ENCODE results near the gene MORF4L1. TPM values are rescaled to one million over a fixed set of nuclear protein-coding genes. Genes with fewer than 3 reads are reported as not detected.
"Not testable (repeated sequence)": the region's sequence is repeated elsewhere in the genome, so short reads cannot be mapped to it uniquely, and the experiment has no call there.

Gene MORF4L1
- total and polyA plus RNA-seq, 5 donors from 2014 or later: 271 to 402 (median 303) TPM

GRCh38 chr15:78889000-78889399 is 16.3 kb downstream of the MORF4L1 start:
- Histone ChIP-seq H3K9me3 (ENCODE audit: control insufficient read depth in 2 of 2, low read length in 2 of 2) (no peaks in the 10 kb centered on the region), H3K27ac (ENCODE audit: insufficient read depth, low read length, poor library complexity, severe bottlenecking) (no peak overlapping the region), H3K27me3 (ENCODE audit: control insufficient read depth, insufficient read depth, low read length) (no peaks in the 10 kb centered on the region), H3K4me1 (ENCODE audit: control insufficient read depth, insufficient read depth, low read length, poor library complexity, severe bottlenecking) (peaks cover 4% of the 10 kb centered on the region), H3K4me3 (ENCODE audit: low read depth, low read length) (no peak overlapping the region), H3K36me3 (ENCODE audit: control insufficient read depth, insufficient read depth, low read length) (peaks cover 96% of the 10 kb centered on the region)
- H3K4me3 Mint-ChIP-seq: no peak overlapping the region
- no peaks in the 10 kb centered on the region for H3K27me3 Mint-ChIP-seq
- H3K4me1 Mint-ChIP-seq: peaks cover 15 to 39% (median 24%) of the 10 kb centered on the region in 4 donors
- DNase-seq: no peak
- no peak overlapping the region for H3K27ac Mint-ChIP-seq
- ATAC-seq (ENCODE audit: low read depth in 2 of 2): no peak
- H3K9me3 Mint-ChIP-seq: no peaks in the 10 kb centered on the region
- peaks cover 55% of the 10 kb centered on the region for H3K36me3 Mint-ChIP-seq

- Histone ChIP-seq H3K9me3 (ENCODE audit: control insufficient read depth in 2 of 2, low read length in 2 of 2) (no peaks in the 10 kb centered on the region), H3K4me3 (ENCODE audit: low read depth, low read length) (no peak overlapping the region), H3K36me3 (ENCODE audit: control insufficient read depth, insufficient read depth, low read length) (peaks cover 97% of the 10 kb centered on the region), H3K4me1 (ENCODE audit: control insufficient read depth, insufficient read depth, low read length, poor library complexity, severe bottlenecking) (no peaks in the 10 kb centered on the region), H3K27ac (ENCODE audit: insufficient read depth, low read length, poor library complexity, severe bottlenecking) (no peak overlapping the region), H3K27me3 (ENCODE audit: control insufficient read depth, insufficient read depth, low read length) (no peaks in the 10 kb centered on the region)
- H3K4me1 Mint-ChIP-seq: peaks cover 8 to 24% (median 19%) of the 10 kb centered on the region in 4 donors
- no peak for DNase-seq
- H3K36me3 Mint-ChIP-seq: peaks cover 57% of the 10 kb centered on the region
- no peak overlapping the region for H3K27ac Mint-ChIP-seq
- peaks cover 0 to 2% (median 0%) of the 10 kb centered on the region in 7 donors for H3K9me3 Mint-ChIP-seq
- no peak overlapping the region for H3K4me3 Mint-ChIP-seq
- no peaks in the 10 kb centered on the region for H3K27me3 Mint-ChIP-seq
- no peak for ATAC-seq (ENCODE audit: low read depth in 2 of 2)
These were observed 20.8 kb downstream of the MORF4L1 start for GRCh38 chr15:78893538-78893937.

GRCh38 chr15:78895471-78895870 is 22.8 kb downstream of the MORF4L1 start:
- peaks cover 64% of the 10 kb centered on the region for H3K36me3 Mint-ChIP-seq
- Histone ChIP-seq H3K4me3 (ENCODE audit: low read depth, low read length) (no peak overlapping the region), H3K4me1 (ENCODE audit: control insufficient read depth, insufficient read depth, low read length, poor library complexity, severe bottlenecking) (no peaks in the 10 kb centered on the region), H3K9me3 (ENCODE audit: control insufficient read depth in 2 of 2, low read length in 2 of 2) (no peaks in the 10 kb centered on the region), H3K36me3 (ENCODE audit: control insufficient read depth, insufficient read depth, low read length) (peaks cover 97% of the 10 kb centered on the region), H3K27me3 (ENCODE audit: control insufficient read depth, insufficient read depth, low read length) (no peaks in the 10 kb centered on the region), H3K27ac (ENCODE audit: insufficient read depth, low read length, poor library complexity, severe bottlenecking) (no peak overlapping the region)
- peaks cover 4 to 25% (median 22%) of the 10 kb centered on the region in 4 donors for H3K4me1 Mint-ChIP-seq
- ATAC-seq (ENCODE audit: low read depth in 2 of 2) (no peak), DNase-seq (no peak)
- no peaks in the 10 kb centered on the region for H3K27me3 Mint-ChIP-seq
- H3K4me3 Mint-ChIP-seq: no peak overlapping the region
- peaks cover 0 to 2% (median 0%) of the 10 kb centered on the region in 7 donors for H3K9me3 Mint-ChIP-seq
- H3K27ac Mint-ChIP-seq: no peak overlapping the region

GRCh38 chr15:78898540-78898939 is 25.9 kb downstream of the MORF4L1 start:
- Histone ChIP-seq H3K4me3 (ENCODE audit: low read depth, low read length) (no peak overlapping the region), H3K27ac (ENCODE audit: insufficient read depth, low read length, poor library complexity, severe bottlenecking) (no peak overlapping the region), H3K27me3 (ENCODE audit: control insufficient read depth, insufficient read depth, low read length) (no peaks in the 10 kb centered on the region), H3K4me1 (ENCODE audit: control insufficient read depth, insufficient read depth, low read length, poor library complexity, severe bottlenecking) (no peaks in the 10 kb centered on the region), H3K9me3 (ENCODE audit: control insufficient read depth in 2 of 2, low read length in 2 of 2) (no peaks in the 10 kb centered on the region), H3K36me3 (ENCODE audit: control insufficient read depth, insufficient read depth, low read length) (peaks cover 93% of the 10 kb centered on the region)
- no peak for ATAC-seq (ENCODE audit: low read depth in 2 of 2)
- Mint-ChIP-seq H3K9me3 (peaks cover 0 to 2% (median 0%) of the 10 kb centered on the region in 7 donors), H3K4me1 (peaks cover 10 to 25% (median 14%) of the 10 kb centered on the region in 4 donors), H3K27ac (peak overlapping the region in 1 of 3 donors; percentile 20), H3K4me3 (no peak overlapping the region), H3K27me3 (no peaks in the 10 kb centered on the region), H3K36me3 (peaks cover 51% of the 10 kb centered on the region)
- DNase-seq: no peak

- H3K9me3 ChIP-seq (ENCODE audit: control insufficient read depth in 2 of 2, low read length in 2 of 2); H3K9me3 Mint-ChIP-seq; H3K27me3 ChIP-seq (ENCODE audit: control insufficient read depth, insufficient read depth, low read length); ATAC-seq (ENCODE audit: low read depth in 2 of 2); H3K27ac ChIP-seq (ENCODE audit: insufficient read depth, low read length, poor library complexity, severe bottlenecking); H3K27me3 Mint-ChIP-seq; H3K4me3 ChIP-seq (ENCODE audit: low read depth, low read length); DNase-seq; H3K4me1 ChIP-seq (ENCODE audit: control insufficient read depth, insufficient read depth, low read length, poor library complexity, severe bottlenecking); H3K27ac Mint-ChIP-seq: not testable (repeated sequence)
- peaks cover 91% of the 10 kb centered on the region for H3K36me3 ChIP-seq (ENCODE audit: control insufficient read depth, insufficient read depth, low read length)
- Mint-ChIP-seq H3K4me3 (peak overlapping the region in 1 of 4 donors; percentile 84), H3K36me3 (peaks cover 53% of the 10 kb centered on the region), H3K4me1 (peaks cover 7 to 14% (median 13%) of the 10 kb centered on the region in 4 donors)
These were observed 28.3 kb downstream of the MORF4L1 start for GRCh38 chr15:78900819-78901533.

GRCh38 chr15:78902281-78903032 is 29.8 kb downstream of the MORF4L1 start:
- peak overlapping the region in 2 of 3 donors; percentile 43 to 52 for H3K27ac Mint-ChIP-seq

GRCh38 chr15:78904599-78905358 is 32.1 kb downstream of the MORF4L1 start:
- DNase-seq (no peak), ATAC-seq (ENCODE audit: low read depth in 2 of 2) (no peak)
- H3K9me3 ChIP-seq (ENCODE audit: control insufficient read depth in 2 of 2, low read length in 2 of 2): no peaks in the 10 kb centered on the region
- no peak overlapping the region for H3K4me3 ChIP-seq (ENCODE audit: low read depth, low read length)
- Mint-ChIP-seq H3K36me3 (peaks cover 61% of the 10 kb centered on the region), H3K27me3 (no peaks in the 10 kb centered on the region), H3K4me3 (no peak overlapping the region), H3K27ac (peak overlapping the region in 1 of 3 donors; percentile 20), H3K9me3 (no peaks in the 10 kb centered on the region), H3K4me1 (peaks cover 15 to 20% (median 17%) of the 10 kb centered on the region in 4 donors)
- H3K27me3 ChIP-seq (ENCODE audit: control insufficient read depth, insufficient read depth, low read length): no peaks in the 10 kb centered on the region
- peaks cover 84% of the 10 kb centered on the region for H3K36me3 ChIP-seq (ENCODE audit: control insufficient read depth, insufficient read depth, low read length)
- no peaks in the 10 kb centered on the region for H3K4me1 ChIP-seq (ENCODE audit: control insufficient read depth, insufficient read depth, low read length, poor library complexity, severe bottlenecking)
- H3K27ac ChIP-seq (ENCODE audit: insufficient read depth, low read length, poor library complexity, severe bottlenecking): no peak overlapping the region

More at GRCh38 chr15:78902281-78903032, 29.8 kb downstream of the MORF4L1 start:
- not testable (repeated sequence) for H3K4me1 ChIP-seq (ENCODE audit: control insufficient read depth, insufficient read depth, low read length, poor library complexity, severe bottlenecking); H3K27me3 ChIP-seq (ENCODE audit: control insufficient read depth, insufficient read depth, low read length); DNase-seq; H3K4me3 ChIP-seq (ENCODE audit: low read depth, low read length); H3K4me3 Mint-ChIP-seq; H3K27ac ChIP-seq (ENCODE audit: insufficient read depth, low read length, poor library complexity, severe bottlenecking); H3K9me3 Mint-ChIP-seq; H3K27me3 Mint-ChIP-seq; ATAC-seq (ENCODE audit: low read depth in 2 of 2); H3K9me3 ChIP-seq (ENCODE audit: control insufficient read depth in 2 of 2, low read length in 2 of 2)
- Mint-ChIP-seq H3K36me3 (peaks cover 55% of the 10 kb centered on the region), H3K4me1 (peaks cover 7 to 20% (median 16%) of the 10 kb centered on the region in 4 donors)
- peaks cover 90% of the 10 kb centered on the region for H3K36me3 ChIP-seq (ENCODE audit: control insufficient read depth, insufficient read depth, low read length)

Measured in CD4-positive, CD25-positive, alpha-beta regulatory T cell (primary cell).